ENCODE measurements around the gene RIBC1.

DNA sequence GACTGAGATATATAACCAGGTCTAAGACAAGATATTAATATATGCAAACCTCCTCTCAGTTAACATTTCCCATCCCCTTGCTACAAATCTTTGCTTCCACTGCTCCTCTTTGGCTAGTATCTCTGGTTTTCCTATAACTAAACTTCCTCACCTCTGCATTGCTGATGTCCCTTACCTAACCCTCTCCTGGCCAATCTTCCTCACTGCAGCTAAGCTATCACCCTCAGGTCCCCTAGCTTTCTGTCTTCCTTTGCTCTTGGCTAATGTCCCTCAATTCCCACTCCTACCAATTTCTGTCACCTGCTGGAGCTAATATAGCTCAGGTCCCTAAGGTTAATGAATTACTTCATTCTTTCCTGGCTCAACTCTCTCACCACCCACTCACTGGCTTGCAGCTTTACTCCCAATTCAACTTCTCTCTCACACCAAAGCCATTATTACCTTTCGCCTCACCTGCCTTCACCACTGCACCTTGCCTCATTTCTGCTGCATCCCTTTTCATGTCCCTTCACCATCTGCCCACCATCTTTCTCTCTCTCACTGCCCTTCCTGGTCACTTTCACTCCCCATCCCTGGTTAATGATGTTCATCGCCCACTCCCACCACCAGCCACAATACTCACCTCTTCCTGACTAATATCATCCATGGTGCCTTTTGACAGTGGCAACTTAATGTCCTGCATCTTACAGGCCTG, 26.9 kb upstream of the RIBC1 start:
- TF ChIP-seq POLR2A (IDR thresholded peaks at IDR 0.05), result no peak
- TF ChIP-seq, protein P1, sequence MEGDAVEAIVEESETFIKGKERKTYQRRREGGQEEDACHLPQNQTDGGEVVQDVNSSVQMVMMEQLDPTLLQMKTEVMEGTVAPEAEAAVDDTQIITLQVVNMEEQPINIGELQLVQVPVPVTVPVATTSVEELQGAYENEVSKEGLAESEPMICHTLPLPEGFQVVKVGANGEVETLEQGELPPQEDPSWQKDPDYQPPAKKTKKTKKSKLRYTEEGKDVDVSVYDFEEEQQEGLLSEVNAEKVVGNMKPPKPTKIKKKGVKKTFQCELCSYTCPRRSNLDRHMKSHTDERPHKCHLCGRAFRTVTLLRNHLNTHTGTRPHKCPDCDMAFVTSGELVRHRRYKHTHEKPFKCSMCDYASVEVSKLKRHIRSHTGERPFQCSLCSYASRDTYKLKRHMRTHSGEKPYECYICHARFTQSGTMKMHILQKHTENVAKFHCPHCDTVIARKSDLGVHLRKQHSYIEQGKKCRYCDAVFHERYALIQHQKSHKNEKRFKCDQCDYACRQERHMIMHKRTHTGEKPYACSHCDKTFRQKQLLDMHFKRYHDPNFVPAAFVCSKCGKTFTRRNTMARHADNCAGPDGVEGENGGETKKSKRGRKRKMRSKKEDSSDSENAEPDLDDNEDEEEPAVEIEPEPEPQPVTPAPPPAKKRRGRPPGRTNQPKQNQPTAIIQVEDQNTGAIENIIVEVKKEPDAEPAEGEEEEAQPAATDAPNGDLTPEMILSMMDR (IDR thresholded peaks at IDR 0.05), result no peak

All from esophagus squamous epithelium (tissue), 4 donors.